NT2/D1 (cell line): ENCODE measurements around the gene ARHGAP24.

Experiments
- DNase-seq: peaks from one replicate; pipeline ENCODE4 v3.0.0-alpha.2; 2011; ENCODE audit warnings: low read depth, low spot score
- H3K27me3 ChIP-seq: 2 replicates; pipeline ENCODE4 v1.6.0; 2011; ENCODE audit warnings: mild to moderate bottlenecking; ENCODE audit not compliant: insufficient read length, insufficient read depth
- H3K36me3 ChIP-seq: 2 replicates; pipeline ENCODE4 v1.6.1; 2011; ENCODE audit warnings: mild to moderate bottlenecking, low read length, mixed read lengths; ENCODE audit not compliant: insufficient read depth, insufficient read length
- H3K4me1 ChIP-seq: 2 replicates; pipeline ENCODE4 v1.5.1; 2011; ENCODE audit not compliant: insufficient read depth, insufficient read length
- H3K4me3 ChIP-seq: 2 replicates; pipeline ENCODE4 v1.5.1; 2011; ENCODE audit warnings: low read depth; ENCODE audit not compliant: insufficient read length
- H3K9ac ChIP-seq: 2 replicates; pipeline ENCODE4 v1.6.0; 2011; ENCODE audit warnings: low read depth; ENCODE audit not compliant: insufficient read length
- H3K9me3 ChIP-seq: 2 replicates; pipeline ENCODE4 v1.5.1; 2011; ENCODE audit warnings: mild to moderate bottlenecking, low read length; ENCODE audit not compliant: insufficient read depth
- SUZ12 ChIP-seq: IDR thresholded peaks from 2 replicates; pipeline ENCODE4 v1.6.1; 2011; ENCODE audit not compliant: insufficient read length, insufficient read depth; ENCODE audit errors: extremely low read depth
- YY1 ChIP-seq: IDR thresholded peaks from 2 replicates; pipeline ENCODE4 v1.6.1; 2011; ENCODE audit not compliant: insufficient read length, insufficient read depth
- ZNF274 ChIP-seq: IDR thresholded peaks from 2 replicates; pipeline ENCODE4 v1.6.1; 2011; ENCODE audit warnings: mild to moderate bottlenecking, low read depth, low read length

The ARHGAP24 gene

DNA sequence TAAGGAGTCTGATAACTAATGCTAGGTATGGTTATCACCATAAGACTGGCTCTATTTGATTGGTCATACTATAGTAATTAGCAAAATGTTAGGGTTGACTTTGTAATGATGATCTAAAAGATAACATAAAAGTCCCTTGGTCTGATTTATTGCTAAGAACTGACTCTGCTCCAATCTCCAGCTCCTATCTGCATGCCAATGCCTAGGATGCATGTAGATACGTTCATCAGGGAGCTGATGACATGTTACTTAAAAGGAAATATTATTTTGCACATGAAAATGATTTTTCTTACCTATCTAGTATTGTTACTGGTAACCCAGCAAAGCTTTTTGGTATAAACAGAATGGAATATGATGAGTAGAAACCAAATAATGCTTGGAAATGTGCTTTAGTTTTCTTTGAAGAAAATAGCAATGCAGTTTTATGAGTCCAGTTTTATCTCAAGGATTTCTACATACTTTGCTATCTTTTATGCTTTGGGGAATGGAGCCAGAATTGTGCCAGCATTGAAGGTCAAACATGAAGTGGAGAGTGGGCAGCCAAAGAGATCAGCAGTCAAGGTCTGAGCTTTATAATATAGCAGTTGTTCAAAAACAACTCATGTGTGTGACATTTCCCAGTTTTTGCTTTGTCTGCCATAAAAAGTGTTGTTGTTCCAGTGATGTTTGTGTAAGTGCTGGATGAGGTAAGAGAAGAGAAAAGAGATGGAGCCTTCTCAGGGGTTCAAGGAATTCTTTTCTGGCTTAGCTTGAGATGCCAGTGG, 121.0 kb downstream of the ARHGAP24 start:
- no peaks in the 10 kb centered on the region for H3K36me3 ChIP-seq
- no peak overlapping the region for H3K9ac ChIP-seq
- no peaks in the 10 kb centered on the region for H3K27me3 ChIP-seq
- TF ChIP-seq YY1 (no peak), SUZ12 (no peak), ZNF274 (no peak)
- no peak overlapping the region for H3K4me3 ChIP-seq
- DNase-seq: no peak
- H3K9me3 ChIP-seq: no peaks in the 10 kb centered on the region
- no peaks in the 10 kb centered on the region for H3K4me1 ChIP-seq

DNA sequence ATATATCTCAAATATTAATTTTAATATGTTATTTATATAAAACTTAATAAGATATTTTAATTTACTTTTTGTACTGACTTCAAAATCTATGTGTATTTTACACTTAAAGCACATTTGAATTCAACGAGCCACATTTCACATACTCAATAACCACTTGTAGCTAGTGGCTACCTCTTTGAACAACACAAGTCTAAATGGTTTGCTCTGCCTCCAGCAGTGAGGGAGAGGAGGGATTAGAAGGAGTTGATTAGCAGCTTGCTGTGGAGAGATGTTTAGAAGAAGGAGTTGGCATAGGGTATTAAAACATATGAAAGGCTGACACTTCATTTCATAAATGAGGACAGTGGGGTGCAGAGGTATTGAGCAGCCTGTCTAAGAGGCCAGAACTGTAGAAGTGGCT, 124.0 kb downstream of the ARHGAP24 start:
- H3K9ac ChIP-seq: no peak overlapping the region
- no peak for DNase-seq

DNA sequence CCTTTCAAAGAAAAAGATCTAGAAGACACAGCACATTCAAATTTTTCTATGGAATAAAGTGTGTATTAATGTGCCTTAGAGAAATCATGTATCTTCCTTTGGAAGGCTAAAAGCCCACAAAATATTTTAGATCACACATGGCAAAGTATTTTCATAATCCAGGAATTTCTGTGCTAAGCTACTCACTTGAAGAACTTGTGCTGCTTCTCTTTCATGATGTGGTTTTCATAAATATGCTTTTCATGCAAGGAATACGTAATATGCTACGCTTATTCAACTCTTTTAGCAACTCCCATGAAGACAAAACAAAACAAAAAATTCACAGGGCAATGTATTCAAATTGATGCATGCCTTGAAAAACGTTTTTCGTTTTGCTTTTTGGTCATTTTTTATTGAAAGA, 125.6 kb downstream of the ARHGAP24 start:
- no peak for TF ChIP-seq SUZ12
- TF ChIP-seq YY1: no peak
- no peak for TF ChIP-seq ZNF274
- no peak for DNase-seq
- Histone ChIP-seq H3K4me1 (no peaks in the 10 kb centered on the region), H3K4me3 (no peak overlapping the region), H3K27me3 (no peaks in the 10 kb centered on the region), H3K36me3 (no peaks in the 10 kb centered on the region), H3K9me3 (no peaks in the 10 kb centered on the region), H3K9ac (no peak overlapping the region)

More for the DNA sequence above, 124.0 kb downstream of the ARHGAP24 start:
- TF ChIP-seq SUZ12 (no peak), ZNF274 (no peak), YY1 (no peak)
- Histone ChIP-seq H3K4me1 (no peaks in the 10 kb centered on the region), H3K36me3 (no peaks in the 10 kb centered on the region), H3K9me3 (no peaks in the 10 kb centered on the region), H3K27me3 (no peaks in the 10 kb centered on the region), H3K4me3 (no peak overlapping the region)

DNA sequence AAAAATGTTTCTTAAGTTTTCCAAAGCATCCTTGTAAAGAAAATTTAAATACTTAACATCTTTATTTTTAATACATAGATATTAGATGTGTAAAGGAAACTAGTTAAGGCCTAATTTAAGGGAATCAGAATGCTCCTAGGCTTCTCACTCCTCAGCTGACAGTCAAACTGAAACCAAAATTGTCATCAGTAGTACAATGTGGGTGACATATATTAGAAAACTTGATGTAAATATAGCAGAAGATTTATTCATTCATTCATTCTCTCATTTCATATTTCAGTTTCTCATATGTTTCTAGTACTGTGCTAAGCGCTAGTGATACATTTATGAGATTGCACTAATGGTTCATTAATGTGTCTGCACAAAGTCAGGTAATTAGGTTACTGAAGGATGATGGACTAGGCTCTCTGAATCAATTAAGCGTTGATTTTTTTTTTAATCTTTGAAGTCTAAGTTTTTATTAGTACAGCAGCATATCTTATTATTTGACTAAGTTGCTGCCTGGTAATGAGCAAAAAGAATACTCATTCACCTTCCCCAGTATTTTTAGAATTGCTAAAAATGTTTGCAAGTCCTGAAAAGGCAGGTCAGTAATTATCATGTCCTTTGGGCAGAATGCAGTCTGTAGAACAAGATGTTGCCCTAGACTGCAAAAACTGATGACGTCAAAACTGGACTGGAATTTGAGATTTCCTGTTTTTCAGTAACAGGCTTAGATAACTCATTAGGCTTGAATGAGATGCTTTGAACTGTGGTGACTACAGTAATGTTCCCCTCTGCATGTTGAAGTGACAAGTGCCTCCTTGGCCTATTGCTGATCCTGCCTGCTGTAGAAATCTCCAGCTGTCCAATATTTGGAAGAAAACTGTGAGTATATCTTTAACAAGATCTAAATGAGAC, 128.7 kb downstream of the ARHGAP24 start:
- Histone ChIP-seq H3K9ac (no peak overlapping the region), H3K4me1 (no peaks in the 10 kb centered on the region), H3K4me3 (no peak overlapping the region), H3K9me3 (no peaks in the 10 kb centered on the region), H3K27me3 (no peaks in the 10 kb centered on the region), H3K36me3 (no peaks in the 10 kb centered on the region)
- no peak for DNase-seq
- TF ChIP-seq SUZ12 (no peak), YY1 (no peak), ZNF274 (no peak)

DNA sequence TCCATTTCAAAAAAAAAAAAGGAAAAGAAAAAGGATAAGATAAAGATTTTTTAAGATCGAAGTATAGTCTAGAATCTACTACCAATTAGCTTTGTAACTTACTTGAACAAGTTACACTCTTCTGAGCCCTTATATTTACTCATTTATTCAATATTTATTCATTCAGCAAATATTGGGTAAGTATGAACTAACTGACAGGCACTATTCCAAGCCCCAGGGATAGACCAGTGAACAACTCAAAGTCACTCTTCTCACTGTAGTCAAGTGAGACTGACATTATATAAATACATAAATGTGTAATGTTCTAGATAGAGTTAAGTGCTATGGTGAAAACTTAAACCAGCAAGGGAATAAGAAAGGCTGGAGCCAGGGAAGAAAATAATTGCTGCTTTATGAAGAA, 131.6 kb downstream of the ARHGAP24 start:
- Histone ChIP-seq H3K4me3 (no peak overlapping the region), H3K4me1 (no peaks in the 10 kb centered on the region), H3K27me3 (no peaks in the 10 kb centered on the region), H3K9ac (no peak overlapping the region), H3K9me3 (no peaks in the 10 kb centered on the region), H3K36me3 (no peaks in the 10 kb centered on the region)
- no peak for DNase-seq
- TF ChIP-seq YY1: no peak
- no peak for TF ChIP-seq SUZ12
- no peak for TF ChIP-seq ZNF274

DNA sequence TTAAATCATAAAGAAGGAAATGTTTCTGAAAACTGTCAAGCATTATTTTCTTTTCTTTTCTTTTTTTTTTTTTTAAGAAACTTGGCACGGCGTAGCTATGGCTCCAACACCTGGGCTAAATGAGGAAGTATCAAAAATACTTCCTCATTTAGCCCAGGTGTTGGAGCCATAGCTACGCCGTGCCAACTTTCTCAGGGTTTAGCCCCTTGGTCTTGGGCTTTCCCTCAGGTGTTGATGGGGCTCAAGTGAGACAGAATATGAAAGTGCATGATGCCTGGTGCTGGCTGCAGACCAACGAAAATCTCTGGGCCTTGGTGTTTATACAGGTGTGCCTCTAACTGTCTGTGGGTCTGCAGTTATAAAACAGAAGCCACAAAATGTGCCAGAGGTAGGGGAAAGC, 132.7 kb downstream of the ARHGAP24 start:
- Histone ChIP-seq H3K4me3 (no peak overlapping the region), H3K36me3 (no peaks in the 10 kb centered on the region), H3K9ac (no peak overlapping the region), H3K4me1 (no peaks in the 10 kb centered on the region), H3K27me3 (no peaks in the 10 kb centered on the region), H3K9me3 (no peaks in the 10 kb centered on the region)
- no peak for DNase-seq
- no peak for TF ChIP-seq ZNF274
- no peak for TF ChIP-seq SUZ12
- TF ChIP-seq YY1: no peak

DNA sequence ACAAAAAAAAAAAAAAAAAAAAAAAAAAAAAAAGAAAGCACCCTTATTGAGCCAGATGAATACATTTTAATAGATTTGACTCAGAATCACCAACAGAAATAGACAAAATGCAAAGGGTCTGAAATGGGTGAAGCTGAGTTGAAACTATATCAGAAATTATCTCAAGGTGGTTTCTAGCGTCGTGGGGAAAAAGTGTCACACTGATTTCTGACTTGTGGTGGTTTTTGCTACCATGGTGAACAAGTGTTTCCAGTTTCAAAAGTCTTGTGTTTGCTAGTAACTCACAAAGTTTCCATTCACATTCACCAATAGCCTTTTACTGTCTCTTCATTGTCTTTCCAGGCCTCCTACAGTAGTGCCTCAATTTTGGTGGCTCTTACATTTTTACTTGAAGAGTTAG, 135.5 kb downstream of the ARHGAP24 start:
- Histone ChIP-seq H3K27me3 (no peaks in the 10 kb centered on the region), H3K4me3 (no peak overlapping the region), H3K36me3 (no peaks in the 10 kb centered on the region), H3K4me1 (no peaks in the 10 kb centered on the region), H3K9ac (no peak overlapping the region), H3K9me3 (no peaks in the 10 kb centered on the region)
- TF ChIP-seq YY1 (no peak), ZNF274 (no peak), SUZ12 (no peak)
- DNase-seq: no peak
